GM18508 (cell line): ENCODE measurements around the gene SLC23A3.

Experiments
- ATAC-seq: cut with Tn5 transposase; IDR thresholded peaks from one replicate; pipeline ENCODE4 v1.9.1; 2021; ENCODE audit warnings: moderate number of reproducible peaks; ENCODE audit not compliant: insufficient read depth, unreplicated experiment

The SLC23A3 gene

GRCh38 chr2:219176818-219177551 is 7.2 kb upstream of the SLC23A3 start, which contains the start of gene CNPPD1:
TSS of gene CNPPD1 (minus strand) at chr2:219176925. CDS start at chr2:219176828, 97 bp downstream.
- peak; percentile 31 for ATAC-seq

GRCh38 chr2:219175928-219176817 is 6.3 kb upstream of the SLC23A3 start:
- ATAC-seq = peak; percentile 21

GRCh38 chr2:219175486-219175885 is 5.7 kb upstream of the SLC23A3 start:
- ATAC-seq = no peak

GRCh38 chr2:219174801-219175200 is 5.0 kb upstream of the SLC23A3 start:
- no peak for ATAC-seq

- ATAC-seq = no peak
Observed at GRCh38 chr2:219174146-219174545, 4.3 kb upstream of the SLC23A3 start.

- ATAC-seq = no peak
Observed at GRCh38 chr2:219173176-219173575, 3.3 kb upstream of the SLC23A3 start.

- ATAC-seq = no peak
Observed at GRCh38 chr2:219172231-219173154, 2.7 kb upstream of the SLC23A3 start.

- ATAC-seq = no peak
Observed at GRCh38 chr2:219171231-219171651, 1.4 kb upstream of the SLC23A3 start.

GRCh38 chr2:219168932-219169331 is 897 bp downstream of the SLC23A3 start:
- ATAC-seq = no peak

GRCh38 chr2:219168526-219168925 is 1.3 kb downstream of the SLC23A3 start:
- ATAC-seq = no peak

GRCh38 chr2:219167997-219168396 is 1.8 kb downstream of the SLC23A3 start:
- no peak for ATAC-seq

GRCh38 chr2:219165058-219165911 is 4.5 kb downstream of the SLC23A3 start:
- ATAC-seq = no peak

GRCh38 chr2:219163156-219163555 is 6.7 kb downstream of the SLC23A3 start:
- no peak for ATAC-seq

GRCh38 chr2:219161097-219161496 is 8.7 kb downstream of the SLC23A3 start:
- no peak for ATAC-seq

- peak; percentile 63 for ATAC-seq
Observed at GRCh38 chr2:219160186-219161017, 9.4 kb downstream of the SLC23A3 start, which contains the start of gene NHEJ1. TSS of gene NHEJ1 (minus strand) at chr2:219160815. CDS start at chr2:219158362, 2,453 bp downstream.

- peak; percentile 2 for ATAC-seq
Observed at GRCh38 chr2:219159771-219160185, 10.1 kb downstream of the SLC23A3 start.

- no peak for ATAC-seq
Observed at GRCh38 chr2:219158586-219158985, 11.2 kb downstream of the SLC23A3 start.

GRCh38 chr2:219158025-219158424 is 11.8 kb downstream of the SLC23A3 start:
- no peak for ATAC-seq
